Right forelimb (tissue), 1 donor: ENCODE measurements around the gene BRME1.

ENCODE experiments used
- DNase-seq: peaks from one replicate; pipeline ENCODE4 v3.0.0-alpha.2; 2018

Gene BRME1

DNA sequence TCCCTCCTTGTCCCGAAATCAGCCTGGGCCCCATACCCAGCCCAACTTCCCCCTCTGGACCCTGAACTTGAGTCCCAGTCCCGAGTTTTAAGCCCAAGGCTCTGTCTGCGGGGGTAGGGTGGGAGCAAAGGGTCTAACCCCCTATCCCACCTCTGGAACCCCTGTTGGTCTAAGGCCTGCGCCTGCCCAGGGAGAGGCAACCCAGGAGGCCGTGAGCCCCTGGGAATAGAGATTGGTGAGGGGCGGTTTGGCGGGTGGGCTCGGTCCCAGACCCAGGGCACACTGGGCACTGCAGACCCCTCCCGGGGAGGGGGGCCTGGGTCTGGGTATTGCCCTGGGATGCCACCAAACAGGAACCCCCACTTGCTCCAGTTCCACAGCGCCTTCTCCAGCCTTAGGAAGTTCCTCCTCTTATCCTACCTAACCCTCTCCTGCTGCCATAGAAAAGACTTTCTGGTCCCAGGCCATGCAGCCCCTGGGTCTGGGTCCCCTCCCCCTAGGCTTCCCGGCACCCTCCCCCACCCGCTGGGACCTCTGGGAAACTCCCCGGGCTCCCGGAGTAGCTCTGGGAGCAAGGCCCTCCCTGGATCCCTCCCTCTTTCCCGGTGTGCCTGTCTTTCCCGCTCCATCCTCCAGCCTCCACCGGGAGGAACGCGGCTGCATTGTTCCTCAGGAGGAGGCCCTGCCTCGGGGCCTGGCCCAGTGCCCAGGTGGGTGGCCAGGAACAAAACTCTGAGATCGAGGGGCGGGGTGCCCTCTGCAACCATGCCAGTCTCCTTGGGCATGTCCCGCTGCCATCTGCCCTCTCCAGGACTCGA is 62.6 kb downstream of the BRME1 start:
- peak; percentile 69 for DNase-seq

DNA sequence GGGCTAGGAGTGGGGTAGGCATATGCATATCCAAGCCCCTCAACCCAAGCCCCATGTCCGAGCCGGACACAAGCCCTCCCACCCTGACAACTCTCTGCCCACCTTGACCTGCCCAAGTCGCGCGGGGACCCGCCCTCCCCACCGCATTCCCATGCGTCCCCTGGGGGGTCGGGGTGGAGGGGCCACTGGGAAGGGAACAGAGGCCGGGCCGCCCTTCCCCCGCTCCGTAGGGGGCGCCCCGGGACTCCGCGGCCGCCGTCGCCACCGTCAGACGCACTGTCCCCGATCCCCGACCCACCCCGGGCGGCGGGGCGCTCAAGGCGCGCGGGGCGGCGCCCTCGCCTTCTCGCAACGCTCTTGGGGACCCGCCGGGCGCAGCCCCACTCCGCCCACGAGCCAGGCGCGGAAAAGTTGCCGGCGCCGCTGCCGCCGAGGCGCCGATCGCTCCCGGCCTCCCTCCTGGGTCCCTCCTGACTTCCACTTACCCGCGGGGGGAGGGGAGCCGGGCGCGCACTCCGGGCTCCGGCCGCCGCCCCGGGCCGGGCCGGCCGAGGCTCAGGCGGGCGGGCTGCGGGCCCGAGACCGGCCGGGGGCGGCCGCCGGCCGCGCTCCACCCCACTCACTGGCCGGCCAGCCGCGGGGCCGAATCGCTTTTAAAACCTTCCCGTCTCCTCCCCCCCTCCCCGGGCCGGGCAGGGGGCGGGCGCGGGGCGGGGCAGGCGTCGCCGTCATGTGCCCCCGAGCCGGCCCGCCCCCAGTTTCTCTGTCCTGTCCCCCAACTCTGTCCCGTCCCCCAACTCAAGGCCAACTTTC is 63.4 kb downstream of the BRME1 start:
- peak; percentile 93 for DNase-seq

GRCh38 chr19:13841962-13842290 is 64.0 kb downstream of the BRME1 start:
- peak; percentile 58 for DNase-seq

GRCh38 chr19:13841086-13841961 is 64.6 kb downstream of the BRME1 start:
- peak; percentile 69 for DNase-seq

DNA sequence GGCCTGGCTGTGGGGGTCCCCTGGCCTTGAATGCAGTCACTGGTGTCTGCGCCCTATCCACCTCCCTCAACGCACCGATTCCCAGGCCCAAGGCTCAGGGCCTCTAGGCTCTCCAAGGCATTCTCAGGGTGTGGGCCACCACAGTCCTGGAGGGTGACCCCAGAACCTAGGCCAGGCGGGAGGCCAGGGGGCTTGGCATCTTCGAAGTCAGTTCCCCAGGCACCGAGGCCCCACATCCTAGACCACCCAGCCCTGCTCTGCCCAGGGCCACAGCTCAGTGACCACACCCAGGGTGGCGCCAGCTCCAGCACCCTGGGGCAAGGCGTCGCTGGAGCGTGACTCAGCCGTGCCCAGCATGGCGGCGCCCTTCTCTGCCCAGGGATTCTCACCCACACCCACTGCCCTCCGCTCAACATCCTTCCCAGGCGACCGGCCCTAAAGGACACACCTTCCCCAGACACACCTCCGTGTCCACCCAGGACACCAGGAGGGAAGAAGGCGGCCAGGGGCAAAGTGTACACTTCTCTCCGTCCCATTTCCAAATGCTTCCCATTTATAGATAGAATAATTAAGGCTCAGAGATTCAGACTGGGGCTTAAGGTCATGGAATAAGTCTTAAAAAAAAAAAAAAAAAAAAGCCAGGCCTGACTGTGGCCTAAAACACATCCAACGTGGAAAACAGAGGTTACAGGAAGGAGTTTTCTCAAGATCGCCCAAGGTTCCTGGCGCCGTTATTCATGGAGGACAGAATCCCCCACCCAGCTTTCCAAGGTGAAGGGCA is 65.4 kb downstream of the BRME1 start:
- DNase-seq, result peak; percentile 63

DNA sequence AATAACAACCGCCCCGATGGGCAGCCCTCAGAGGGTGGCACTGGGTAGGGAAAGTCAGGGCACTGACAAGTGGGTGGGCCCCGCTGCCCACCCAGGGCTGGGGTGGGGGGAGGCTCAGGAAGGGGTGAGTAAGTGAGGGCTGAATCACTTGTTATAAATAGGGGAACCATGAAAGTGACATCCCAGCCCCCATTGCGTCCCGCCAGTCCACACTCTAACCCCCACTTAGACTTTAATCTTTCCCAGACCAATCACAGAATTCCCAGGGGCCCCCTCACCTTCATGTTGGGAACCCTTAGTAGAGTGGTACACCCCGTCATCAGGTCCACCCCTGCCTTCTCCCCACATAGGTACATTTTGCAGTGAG is 66.0 kb downstream of the BRME1 start:
- no peak for DNase-seq

GRCh38 chr19:13839130-13839937 is 66.6 kb downstream of the BRME1 start:
- DNase-seq, result peak; percentile 89

- DNase-seq, result no peak
Observed at GRCh38 chr19:13838435-13839129, 67.3 kb downstream of the BRME1 start.

GRCh38 chr19:13835791-13836723 is 69.9 kb downstream of the BRME1 start:
- no peak for DNase-seq

DNA sequence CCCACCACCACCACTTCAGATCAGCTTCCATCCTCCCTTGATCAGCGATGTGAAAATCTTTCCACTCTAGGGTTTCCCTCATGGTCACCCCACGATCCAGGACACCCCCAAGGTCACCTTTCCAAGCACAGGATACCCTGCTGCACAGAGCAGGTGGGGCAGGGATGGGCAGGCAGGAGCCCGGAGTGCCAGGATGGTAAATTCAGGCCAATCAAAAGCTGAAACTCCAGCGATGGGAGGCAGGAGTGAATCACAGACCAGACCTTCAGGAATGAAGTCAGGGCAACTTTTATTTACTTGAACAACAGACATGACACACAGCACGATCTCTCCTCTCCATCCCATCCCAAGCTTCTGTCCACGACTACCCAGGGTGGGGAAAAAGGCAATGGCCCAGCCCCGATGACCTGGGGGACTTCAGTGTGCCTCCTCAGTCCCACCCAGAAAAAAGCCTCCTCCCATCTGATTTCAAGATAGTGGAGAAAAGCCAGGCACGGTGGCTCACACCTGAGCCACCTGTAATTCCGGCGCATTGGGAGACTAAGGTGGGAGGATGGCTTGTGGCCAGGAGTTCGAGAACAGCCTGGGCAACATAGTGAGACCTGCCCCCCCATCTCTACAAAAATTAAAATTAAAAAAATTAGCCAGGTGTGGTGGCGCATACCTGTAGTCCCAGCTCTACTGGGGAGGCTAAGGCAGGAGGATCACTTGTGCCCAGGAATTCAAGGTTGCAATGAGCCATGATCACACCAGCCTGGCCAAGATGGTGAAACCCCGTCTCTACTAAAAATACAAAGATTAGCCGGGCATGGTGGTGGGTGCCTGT is 71.5 kb downstream of the BRME1 start:
- DNase-seq, result no peak

GRCh38 chr19:13833330-13834243 is 72.3 kb downstream of the BRME1 start:
- DNase-seq, result peak; percentile 92
